ENCODE results near the gene GYG1.

Gene GYG1

GRCh38 chr3:149020196-149020838 lies 29.0 kb downstream of the GYG1 start:
- H3K27me3 Mint-ChIP-seq, result no peaks in the 10 kb centered on the region
- H3K36me3 Mint-ChIP-seq (ENCODE audit: low read depth), result peaks cover 53% of the 10 kb centered on the region

GRCh38 chr3:149020839-149021252 lies 29.5 kb downstream of the GYG1 start:
- Mint-ChIP-seq H3K9me3 (peaks cover 7% of the 10 kb centered on the region), H3K27ac (peak overlapping the region; percentile 37), H3K27me3 (no peaks in the 10 kb centered on the region)

More at GRCh38 chr3:149020196-149020838, 29.0 kb downstream of the GYG1 start:
- Mint-ChIP-seq H3K4me1 (ENCODE audit: low read depth) (peaks cover 15% of the 10 kb centered on the region), H3K27ac (peak overlapping the region; percentile 37), H3K4me3 (no peak overlapping the region), H3K9me3 (peaks cover 7% of the 10 kb centered on the region)

GRCh38 chr3:149021830-149022229 lies 30.5 kb downstream of the GYG1 start:
- Mint-ChIP-seq H3K4me3 (no peak overlapping the region), H3K27me3 (no peaks in the 10 kb centered on the region), H3K36me3 (ENCODE audit: low read depth) (peaks cover 63% of the 10 kb centered on the region), H3K4me1 (ENCODE audit: low read depth) (peaks cover 15% of the 10 kb centered on the region), H3K27ac (no peak overlapping the region), H3K9me3 (peaks cover 7% of the 10 kb centered on the region)

More at GRCh38 chr3:149020839-149021252, 29.5 kb downstream of the GYG1 start:
- peaks cover 53% of the 10 kb centered on the region for H3K36me3 Mint-ChIP-seq (ENCODE audit: low read depth)
- H3K4me3 Mint-ChIP-seq, result no peak overlapping the region
- H3K4me1 Mint-ChIP-seq (ENCODE audit: low read depth), result peaks cover 15% of the 10 kb centered on the region

- Mint-ChIP-seq H3K27me3 (no peaks in the 10 kb centered on the region), H3K36me3 (ENCODE audit: low read depth) (peaks cover 70% of the 10 kb centered on the region), H3K4me1 (ENCODE audit: low read depth) (peaks cover 12% of the 10 kb centered on the region), H3K9me3 (peaks cover 7% of the 10 kb centered on the region), H3K27ac (no peak overlapping the region), H3K4me3 (no peak overlapping the region)
Observed at GRCh38 chr3:149023951-149024350, 32.6 kb downstream of the GYG1 start.

GRCh38 chr3:149026718-149027117 lies 35.4 kb downstream of the GYG1 start:
- Mint-ChIP-seq H3K27ac (no peak overlapping the region), H3K36me3 (ENCODE audit: low read depth) (peaks cover 70% of the 10 kb centered on the region), H3K9me3 (peaks cover 7% of the 10 kb centered on the region), H3K4me1 (ENCODE audit: low read depth) (no peaks in the 10 kb centered on the region), H3K27me3 (no peaks in the 10 kb centered on the region), H3K4me3 (no peak overlapping the region)

GRCh38 chr3:149031096-149031495 lies 39.8 kb downstream of the GYG1 start:
- Mint-ChIP-seq H3K27me3 (no peaks in the 10 kb centered on the region), H3K4me3 (no peak overlapping the region), H3K4me1 (ENCODE audit: low read depth) (no peaks in the 10 kb centered on the region), H3K36me3 (ENCODE audit: low read depth) (peaks cover 33% of the 10 kb centered on the region), H3K27ac (no peak overlapping the region), H3K9me3 (no peaks in the 10 kb centered on the region)

GRCh38 chr3:149037684-149038083 lies 46.3 kb downstream of the GYG1 start:
- Mint-ChIP-seq H3K36me3 (ENCODE audit: low read depth) (peaks cover 22% of the 10 kb centered on the region), H3K4me3 (no peak overlapping the region), H3K27ac (no peak overlapping the region), H3K4me1 (ENCODE audit: low read depth) (peaks cover 6% of the 10 kb centered on the region), H3K27me3 (no peaks in the 10 kb centered on the region), H3K9me3 (no peaks in the 10 kb centered on the region)

- peaks cover 27% of the 10 kb centered on the region for H3K36me3 Mint-ChIP-seq (ENCODE audit: low read depth)
- peaks cover 13% of the 10 kb centered on the region for H3K4me1 Mint-ChIP-seq (ENCODE audit: low read depth)
- H3K27ac Mint-ChIP-seq, result no peak overlapping the region
- no peak overlapping the region for H3K4me3 Mint-ChIP-seq
- H3K27me3 Mint-ChIP-seq, result no peaks in the 10 kb centered on the region
- no peaks in the 10 kb centered on the region for H3K9me3 Mint-ChIP-seq
Observed at GRCh38 chr3:149038322-149038721, 47.0 kb downstream of the GYG1 start.

- Mint-ChIP-seq H3K9me3 (no peaks in the 10 kb centered on the region), H3K4me3 (peak overlapping the region; percentile 11), H3K27ac (peak overlapping the region; percentile 78), H3K27me3 (no peaks in the 10 kb centered on the region), H3K4me1 (ENCODE audit: low read depth) (peaks cover 21% of the 10 kb centered on the region), H3K36me3 (ENCODE audit: low read depth) (peaks cover 51% of the 10 kb centered on the region)
Observed at GRCh38 chr3:149042789-149043386, 51.5 kb downstream of the GYG1 start.

- H3K4me3 Mint-ChIP-seq, result no peak overlapping the region
- H3K27me3 Mint-ChIP-seq, result no peaks in the 10 kb centered on the region
- H3K9me3 Mint-ChIP-seq, result no peaks in the 10 kb centered on the region
- H3K27ac Mint-ChIP-seq, result no peak overlapping the region
- H3K4me1 Mint-ChIP-seq (ENCODE audit: low read depth), result peaks cover 21% of the 10 kb centered on the region
- H3K36me3 Mint-ChIP-seq (ENCODE audit: low read depth), result peaks cover 59% of the 10 kb centered on the region
Observed at GRCh38 chr3:149044339-149045083, 53.2 kb downstream of the GYG1 start.

GRCh38 chr3:149055575-149055974 lies 64.2 kb downstream of the GYG1 start:
- Mint-ChIP-seq H3K27ac (no peak overlapping the region), H3K4me3 (no peak overlapping the region), H3K27me3 (no peaks in the 10 kb centered on the region), H3K4me1 (ENCODE audit: low read depth) (no peaks in the 10 kb centered on the region), H3K9me3 (no peaks in the 10 kb centered on the region), H3K36me3 (ENCODE audit: low read depth) (peaks cover 78% of the 10 kb centered on the region)

- Mint-ChIP-seq H3K27ac (no peak overlapping the region), H3K36me3 (ENCODE audit: low read depth) (peaks cover 69% of the 10 kb centered on the region), H3K4me3 (no peak overlapping the region), H3K9me3 (no peaks in the 10 kb centered on the region), H3K27me3 (no peaks in the 10 kb centered on the region), H3K4me1 (ENCODE audit: low read depth) (no peaks in the 10 kb centered on the region)
Observed at GRCh38 chr3:149058198-149058597, 66.9 kb downstream of the GYG1 start.

GRCh38 chr3:149058602-149059001 lies 67.3 kb downstream of the GYG1 start:
- Mint-ChIP-seq H3K27ac (no peak overlapping the region), H3K36me3 (ENCODE audit: low read depth) (peaks cover 69% of the 10 kb centered on the region), H3K9me3 (no peaks in the 10 kb centered on the region), H3K4me1 (ENCODE audit: low read depth) (no peaks in the 10 kb centered on the region), H3K27me3 (no peaks in the 10 kb centered on the region), H3K4me3 (no peak overlapping the region)

GRCh38 chr3:149061776-149062175 lies 70.4 kb downstream of the GYG1 start:
- Mint-ChIP-seq H3K4me1 (ENCODE audit: low read depth) (no peaks in the 10 kb centered on the region), H3K27ac (no peak overlapping the region), H3K27me3 (no peaks in the 10 kb centered on the region), H3K9me3 (no peaks in the 10 kb centered on the region), H3K4me3 (no peak overlapping the region), H3K36me3 (ENCODE audit: low read depth) (peaks cover 47% of the 10 kb centered on the region)

GRCh38 chr3:149067883-149068282 lies 76.5 kb downstream of the GYG1 start:
- no peaks in the 10 kb centered on the region for H3K9me3 Mint-ChIP-seq
- H3K27me3 Mint-ChIP-seq, result no peaks in the 10 kb centered on the region
- H3K4me3 Mint-ChIP-seq, result no peak overlapping the region
- H3K27ac Mint-ChIP-seq, result no peak overlapping the region
- H3K36me3 Mint-ChIP-seq (ENCODE audit: low read depth), result peaks cover 29% of the 10 kb centered on the region
- no peaks in the 10 kb centered on the region for H3K4me1 Mint-ChIP-seq (ENCODE audit: low read depth)
